Limb (tissue), 2 donors: ENCODE measurements around the gene GON7.
"Not testable (repeated sequence)": the region's sequence is repeated elsewhere in the genome, so short reads cannot be mapped to it uniquely, and the experiment has no call there.

Experiments
- DNase-seq, 2 donors: peaks; one replicate each; pipeline ENCODE4 v3.0.0-alpha.2; 2016; ENCODE audit errors: extremely low spot score in 2 of 2

Gene GON7

GRCh38 chr14:93200553-93200952, 6.3 kb downstream of the GON7 start:
- DNase-seq, result no peak

- DNase-seq, result no peak
These were observed 7.8 kb downstream of the GON7 start for GRCh38 chr14:93199031-93199430.

GRCh38 chr14:93195316-93195999, 11.4 kb downstream of the GON7 start:
- no peak for DNase-seq

- DNase-seq, result no peak
These were observed 19.9 kb downstream of the GON7 start for GRCh38 chr14:93186956-93187355.

DNA sequence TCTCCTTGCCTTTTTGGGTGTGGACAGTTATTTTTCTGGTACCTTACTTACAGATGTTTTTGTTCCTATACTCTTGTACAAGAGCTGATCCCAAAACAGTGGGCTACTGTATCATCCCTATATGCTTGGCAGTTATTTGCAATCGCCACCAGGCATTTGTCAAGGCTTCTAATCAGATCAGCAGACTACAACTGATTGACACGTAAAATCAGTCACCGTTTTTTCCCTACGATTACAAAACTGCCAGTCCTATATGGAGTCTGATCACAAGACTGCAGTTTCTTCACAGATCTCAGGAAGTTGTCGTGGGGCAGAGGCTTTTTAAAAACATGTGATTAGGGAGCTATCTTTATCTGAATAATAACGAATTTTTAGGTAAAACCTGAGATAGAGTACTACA, 20.4 kb downstream of the GON7 start:
- DNase-seq, result no peak

DNA sequence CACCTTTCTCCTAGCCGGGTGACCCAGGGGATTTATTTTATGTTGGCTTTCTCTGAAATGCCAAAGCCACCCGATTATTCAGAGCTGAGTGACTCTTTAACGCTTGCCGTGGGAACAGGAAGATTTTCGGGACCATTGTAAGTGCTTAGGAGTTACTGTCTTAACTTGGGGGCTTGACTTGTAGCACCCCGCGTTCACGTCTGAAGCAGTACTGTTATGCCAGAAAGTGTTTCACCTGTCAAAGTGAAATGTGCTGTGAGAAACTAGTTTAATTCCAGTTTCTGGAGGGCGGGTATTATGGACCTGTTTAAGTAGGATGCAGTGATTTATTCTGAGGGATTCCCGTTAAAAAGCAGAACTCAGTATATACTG, 21.5 kb downstream of the GON7 start:
- DNase-seq, result no peak

DNA sequence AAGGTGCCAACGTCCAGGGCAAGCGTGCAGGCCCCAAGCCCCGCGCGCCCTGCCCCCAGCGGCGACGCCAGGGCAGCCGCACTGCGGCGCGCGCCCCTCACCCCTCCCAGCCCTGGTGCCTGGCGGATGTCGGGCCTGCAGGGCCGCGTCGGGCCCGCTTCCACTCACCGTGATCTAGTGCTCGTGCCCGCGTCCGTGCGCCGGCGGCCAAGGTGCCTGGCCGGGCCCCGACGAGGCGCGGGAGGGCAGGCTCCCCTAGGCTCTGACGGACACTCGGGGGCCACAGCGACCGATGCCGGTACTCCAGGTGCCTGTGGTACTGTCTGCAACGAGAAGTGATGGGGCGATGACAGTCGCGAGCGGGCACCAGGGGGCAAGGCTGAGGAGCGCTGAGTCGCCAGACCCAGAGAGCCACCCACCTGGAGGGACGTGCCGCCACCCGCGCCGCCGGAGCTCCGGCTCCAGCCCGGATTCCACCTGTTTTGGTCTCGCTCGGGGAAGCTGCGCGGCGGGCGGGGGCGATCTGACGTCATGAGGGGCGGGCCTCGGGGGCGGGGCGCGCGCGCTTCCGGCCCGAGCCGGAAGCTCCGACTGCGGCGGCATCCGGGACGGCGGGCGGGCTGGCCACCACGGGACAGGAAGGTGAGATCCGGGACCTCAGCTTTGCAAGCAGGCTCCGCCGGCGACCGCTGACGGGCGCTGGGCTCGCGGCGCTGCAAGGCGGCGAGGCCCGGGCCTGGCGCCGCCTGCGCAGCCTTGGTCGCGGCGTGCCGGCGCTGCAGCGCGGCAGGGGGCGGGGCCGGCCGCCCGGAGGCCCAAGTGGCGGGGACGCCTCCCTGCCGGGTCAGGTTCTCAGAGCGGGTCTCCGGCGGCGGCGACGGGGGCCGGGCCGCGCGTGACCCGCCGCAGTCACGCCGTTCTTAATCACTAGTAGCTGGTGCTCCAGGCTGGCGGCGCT, 22.2 kb downstream of the GON7 start, which contains the start of the genes LYSET and MOAP1:
Gene LYSET, plus strand, starts transcription at position 927 of the 958 bp plus-strand sequence. CDS start 89 bp downstream, outside the sequence.
Gene MOAP1, minus strand, starts transcription at position 507 of the 958 bp plus-strand sequence. CDS start 655 bp downstream, outside the sequence.
- DNase-seq, result peak; percentile 77 to 95

DNA sequence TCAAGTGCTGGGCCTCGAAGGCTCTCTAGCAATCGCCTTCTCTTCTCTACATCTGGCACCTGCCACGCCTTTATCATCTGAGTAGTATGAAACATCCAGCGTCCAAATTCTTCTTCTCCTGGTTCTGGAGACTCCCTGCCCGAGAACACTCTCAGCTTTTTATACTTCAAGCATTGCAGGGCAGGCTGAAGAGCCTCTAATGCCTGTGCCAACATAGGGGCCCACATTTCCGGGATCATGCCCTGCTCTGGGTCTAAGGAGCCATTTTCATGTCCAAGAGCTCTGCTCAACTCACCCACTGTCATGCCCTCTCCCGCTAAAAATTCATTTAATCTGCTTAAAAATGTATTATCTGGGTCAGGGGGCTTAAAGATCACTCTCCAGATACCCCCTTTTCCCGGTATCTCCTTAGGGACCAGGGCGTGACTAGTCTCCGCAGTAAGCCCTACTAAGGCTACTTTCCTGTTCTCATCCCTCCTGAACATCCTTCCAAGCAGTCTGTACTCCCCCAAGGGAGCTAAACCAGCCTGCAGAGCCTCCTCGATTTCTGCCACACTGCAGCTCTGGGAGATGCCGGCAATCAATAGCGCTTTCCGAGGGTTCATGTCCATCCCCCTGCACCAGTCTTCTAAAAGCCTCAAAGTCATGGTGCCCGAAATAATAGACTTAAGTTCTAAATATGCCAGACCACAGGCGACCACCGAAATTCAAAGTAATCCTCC, 23.1 kb downstream of the GON7 start:
- no peak for DNase-seq

- no peak for DNase-seq
These were observed 31.4 kb downstream of the GON7 start for GRCh38 chr14:93175492-93175891.

DNA sequence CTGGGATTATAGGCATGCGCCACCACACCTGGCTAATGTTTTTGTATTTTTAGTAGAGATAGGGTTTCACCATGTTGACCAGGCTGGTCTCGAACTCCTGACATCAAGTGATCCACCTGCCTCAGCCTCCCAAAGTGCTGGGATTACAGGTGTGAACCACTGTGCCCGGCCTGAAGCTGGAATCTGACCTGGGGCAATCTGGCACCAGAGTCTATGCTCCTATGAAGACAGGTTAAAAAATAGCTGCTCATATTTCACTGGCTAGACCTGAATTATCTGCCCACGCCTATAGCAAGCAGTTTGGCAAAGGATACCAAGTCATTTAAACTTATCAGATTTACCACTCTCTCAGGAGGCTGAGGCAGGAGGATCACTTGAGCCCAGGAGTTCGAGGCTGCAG, 32.1 kb downstream of the GON7 start:
- not testable (repeated sequence) for DNase-seq

DNA sequence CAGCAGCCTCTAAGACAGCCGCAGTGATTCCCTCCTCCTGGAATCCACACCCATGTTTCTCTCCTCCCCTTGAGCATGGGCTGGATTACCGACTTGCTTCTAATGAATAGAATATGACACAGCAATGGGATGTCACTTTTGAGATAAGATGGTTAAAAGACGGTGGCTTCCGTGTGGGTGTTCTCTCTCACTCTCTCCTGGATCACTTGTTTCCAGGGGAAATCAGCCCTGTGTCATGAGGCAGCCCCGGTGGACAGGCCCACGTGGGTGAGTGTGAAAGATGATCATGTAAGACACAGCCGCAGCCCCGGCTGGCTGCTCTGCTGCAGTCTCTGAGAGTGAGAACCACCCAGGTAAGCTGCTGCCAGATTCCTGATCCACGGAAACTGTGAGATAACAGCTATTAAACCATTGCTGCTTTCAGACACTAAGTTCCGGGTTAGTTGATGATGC, 32.9 kb downstream of the GON7 start:
- DNase-seq, result no peak

DNA sequence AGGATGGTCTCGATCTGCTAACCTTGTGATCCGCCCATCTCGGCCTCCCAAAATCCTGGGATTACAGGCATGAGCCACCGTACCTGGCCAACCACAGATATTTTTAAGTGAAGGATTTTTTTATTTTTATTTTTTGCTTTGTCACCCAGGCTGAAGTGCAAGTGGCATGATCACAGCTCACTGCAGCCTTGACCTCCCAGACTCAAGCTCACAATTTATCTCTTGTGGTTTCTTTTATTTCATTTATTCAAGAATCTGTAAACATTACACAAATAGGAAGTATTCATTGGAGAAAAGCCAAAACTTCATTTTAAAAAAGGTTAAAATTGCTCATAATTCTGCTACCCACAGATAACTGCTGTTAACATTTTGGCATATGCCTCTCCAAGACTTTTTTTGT, 35.5 kb downstream of the GON7 start:
- no peak for DNase-seq

- not testable (repeated sequence) for DNase-seq
These were observed 36.7 kb downstream of the GON7 start for GRCh38 chr14:93170141-93170540.

- DNase-seq, result not testable (repeated sequence)
These were observed 37.2 kb downstream of the GON7 start for GRCh38 chr14:93169619-93170018.

- not testable (repeated sequence) for DNase-seq
These were observed 38.3 kb downstream of the GON7 start for GRCh38 chr14:93168610-93169009.

GRCh38 chr14:93165271-93166265, 41.3 kb downstream of the GON7 start:
- DNase-seq, result not testable (repeated sequence)

- no peak for DNase-seq
These were observed 43.3 kb downstream of the GON7 start for GRCh38 chr14:93163564-93163963.

DNA sequence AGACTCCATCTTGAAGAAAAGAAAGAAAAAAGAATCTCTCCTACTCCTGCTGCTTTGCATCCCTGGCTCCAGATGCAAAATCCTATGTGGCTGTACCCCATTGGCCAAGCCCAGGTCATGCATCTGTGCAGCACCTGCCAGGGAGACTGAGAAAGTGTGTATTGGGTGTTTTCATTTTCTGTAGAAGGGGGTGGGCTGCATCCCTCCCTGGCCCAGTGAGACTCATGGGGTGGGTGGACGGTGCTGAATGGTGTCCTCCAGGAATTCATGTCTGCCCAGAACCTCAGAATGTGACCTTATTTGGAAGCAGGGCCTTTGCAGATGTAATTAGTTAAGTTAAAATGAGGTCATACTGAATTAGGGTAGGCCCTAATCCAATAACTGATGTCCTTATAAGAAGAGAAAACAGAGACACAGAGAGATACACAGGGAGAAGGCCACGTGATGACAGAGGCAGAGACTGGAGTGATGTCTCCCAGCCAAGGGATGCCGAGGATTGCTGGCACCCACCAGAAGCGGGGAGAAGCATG, 45.4 kb downstream of the GON7 start:
- no peak for DNase-seq

DNA sequence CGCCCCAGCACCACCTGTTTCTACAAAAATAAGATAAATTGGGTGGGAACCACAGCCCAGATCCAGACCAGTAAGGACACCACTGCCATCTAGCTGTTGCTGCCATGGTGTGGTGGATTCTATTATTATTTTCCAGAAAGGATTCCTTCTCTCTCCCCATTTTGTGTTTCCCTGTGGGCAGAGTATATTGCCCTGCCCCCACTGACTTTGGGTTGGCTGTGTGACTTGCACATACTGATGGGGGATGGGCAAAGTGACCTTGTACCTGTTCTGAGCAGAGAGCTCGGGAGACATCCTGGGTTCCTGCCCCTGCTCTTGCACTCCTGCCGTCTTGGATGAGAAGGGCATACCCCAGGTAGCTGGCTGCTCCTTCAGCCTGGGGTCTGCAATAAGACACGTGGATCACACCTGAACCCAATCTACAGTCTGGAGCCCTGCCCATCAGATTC, 46.5 kb downstream of the GON7 start:
- peak in 1 of 2 donors; percentile 7 for DNase-seq
